ENCODE data around the gene CNN3.

The CNN3 gene

GRCh38 chr1:94873520-94874351 lies 53.2 kb downstream of the CNN3 start:
- Histone ChIP-seq H3K4me3 (replicated peaks; ENCODE audit: low read depth, low read length) (no peak overlapping the region), H3K36me3 (ENCODE audit: control insufficient read depth, insufficient read depth, low read length) (no peaks in the 10 kb centered on the region), H3K27me3 (replicated peaks; ENCODE audit: control insufficient read depth, insufficient read depth, low read length) (no peaks in the 10 kb centered on the region)
- TF ChIP-seq CTCF (IDR thresholded peaks at IDR 0.05; ENCODE audit: insufficient read depth, low read length, poor library complexity, severe bottlenecking), result no peak
- no peak for DNase-seq (ENCODE audit: extremely low read depth, insufficient read length)

- DNase-seq (ENCODE audit: extremely low read depth, insufficient read length), result no peak
- Histone ChIP-seq H3K4me3 (replicated peaks; ENCODE audit: low read depth, low read length) (no peak overlapping the region), H3K36me3 (ENCODE audit: control insufficient read depth, insufficient read depth, low read length) (no peaks in the 10 kb centered on the region), H3K27me3 (replicated peaks; ENCODE audit: control insufficient read depth, insufficient read depth, low read length) (no peaks in the 10 kb centered on the region)
- TF ChIP-seq CTCF (IDR thresholded peaks at IDR 0.05; ENCODE audit: insufficient read depth, low read length, poor library complexity, severe bottlenecking), result no peak
Measured at GRCh38 chr1:94872771-94873495, 54.0 kb downstream of the CNN3 start.

DNA sequence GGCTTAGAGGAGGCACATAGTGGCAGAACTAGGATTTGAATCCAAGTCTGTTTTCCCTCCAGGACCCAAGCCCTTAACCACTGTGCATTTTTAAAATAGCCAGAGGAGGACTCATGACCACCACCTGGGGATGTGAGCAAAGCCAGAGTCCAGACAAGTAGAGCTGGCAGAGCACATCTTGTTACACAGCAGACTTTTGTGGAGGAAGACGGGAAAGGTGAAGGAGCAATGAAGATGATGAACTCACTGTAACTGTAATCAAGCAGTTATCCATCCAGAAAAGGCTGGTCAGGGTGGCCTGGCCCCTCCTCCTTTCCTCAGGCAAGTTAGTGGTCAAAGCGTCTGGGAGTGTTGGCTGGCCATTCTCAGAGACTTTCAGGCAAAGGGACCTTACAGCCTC lies 55.9 kb downstream of the CNN3 start:
- Histone ChIP-seq H3K27me3 (replicated peaks; ENCODE audit: control insufficient read depth, insufficient read depth, low read length) (no peaks in the 10 kb centered on the region), H3K4me3 (replicated peaks; ENCODE audit: low read depth, low read length) (no peak overlapping the region), H3K36me3 (ENCODE audit: control insufficient read depth, insufficient read depth, low read length) (no peaks in the 10 kb centered on the region)
- DNase-seq (ENCODE audit: extremely low read depth, insufficient read length), result no peak
- no peak for TF ChIP-seq CTCF (IDR thresholded peaks at IDR 0.05; ENCODE audit: insufficient read depth, low read length, poor library complexity, severe bottlenecking)

- no peak for DNase-seq (ENCODE audit: extremely low read depth, insufficient read length)
- Histone ChIP-seq H3K4me3 (replicated peaks; ENCODE audit: low read depth, low read length) (no peak overlapping the region), H3K36me3 (ENCODE audit: control insufficient read depth, insufficient read depth, low read length) (no peaks in the 10 kb centered on the region), H3K27me3 (replicated peaks; ENCODE audit: control insufficient read depth, insufficient read depth, low read length) (no peaks in the 10 kb centered on the region; the same call in 1 of the 2 replicates)
- TF ChIP-seq CTCF (IDR thresholded peaks at IDR 0.05; ENCODE audit: insufficient read depth, low read length, poor library complexity, severe bottlenecking), result no peak
Measured at GRCh38 chr1:94866164-94866807, 60.6 kb downstream of the CNN3 start.

- H3K36me3 ChIP-seq (ENCODE audit: control insufficient read depth, insufficient read depth, low read length), result no peaks in the 10 kb centered on the region
- no peak for TF ChIP-seq CTCF (IDR thresholded peaks at IDR 0.05; ENCODE audit: insufficient read depth, low read length, poor library complexity, severe bottlenecking)
- no peak overlapping the region for H3K4me3 ChIP-seq (replicated peaks; ENCODE audit: low read depth, low read length)
- no peak for DNase-seq (ENCODE audit: extremely low read depth, insufficient read length)
- H3K27me3 ChIP-seq (replicated peaks; ENCODE audit: control insufficient read depth, insufficient read depth, low read length), result no peaks in the 10 kb centered on the region; the same call in 1 of the 2 replicates
Measured at GRCh38 chr1:94865360-94865759, 61.5 kb downstream of the CNN3 start.
